PC-3 (cell line): ENCODE measurements around the gene NCDN. TPM values are rescaled to one million over a fixed set of nuclear protein-coding genes. Genes with fewer than 3 reads are reported as not detected.

ENCODE experiments used
- ATAC-seq: fragments of 200-7000 bp; cut with Tn5 transposase; 2 replicates; pipeline ENCODE4 v1.9.1; 2020; ENCODE audit warnings: mild to moderate bottlenecking, moderate library complexity
- BruUV-seq: library from RNA; stranded (reverse); fragments of 400-500 nt; replicated peaks from 2 replicates; lab custom pipeline; 2021; lab: Mats Ljungman, UMichigan
- CTCF ChIA-PET: fragments of 300-600 bp; sonication (Branson Sonifier 250); formaldehyde crosslinking; loops from one replicate; lab custom pipeline; 2022; ENCODE audit warnings: antibody characterized with exemption; lab: Charles Lee
- POLR2A ChIA-PET: fragments of 300-600 bp; sonication (Branson Sonifier 250); formaldehyde crosslinking; loops from one replicate; lab custom pipeline; 2022; ENCODE audit warnings: antibody characterized with exemption; ENCODE audit not compliant: unreplicated experiment; lab: Charles Lee
- DNase-seq: peaks from one replicate; pipeline ENCODE4 v3.0.0-alpha.2; 2015
- H2AFZ ChIP-seq: fragments of 300-600 bp; sonication (generic); 2 replicates; pipeline ENCODE4 v1.6.0; 2016; ENCODE audit warnings: antibody characterized with exemption, low read length
- H3F3A ChIP-seq: fragments of 300-600 bp; sonication (generic); one replicate; pipeline ENCODE4 v1.6.0; 2017; ENCODE audit warnings: antibody characterized with exemption, low read length, control low read depth, mild to moderate bottlenecking; ENCODE audit not compliant: unreplicated experiment
- H3K27ac ChIP-seq: fragments of 300-600 bp; sonication (generic); 2 replicates; pipeline ENCODE4 v1.5.1; 2016; ENCODE audit warnings: mild to moderate bottlenecking, low read length
- H3K27me3 ChIP-seq: fragments of 300-600 bp; sonication (generic); 2 replicates; pipeline ENCODE4 v1.6.1; 2016; ENCODE audit warnings: low read length, mixed read lengths
- H3K36me3 ChIP-seq: fragments of 300-600 bp; sonication (generic); 2 replicates; pipeline ENCODE4 v1.6.1; 2016; ENCODE audit warnings: low read depth, mixed run types, low read length, mixed read lengths
- H3K4me1 ChIP-seq: fragments of 300-600 bp; sonication (generic); 2 replicates; pipeline ENCODE4 v1.5.1; 2016; ENCODE audit warnings: low read length; ENCODE audit not compliant: insufficient read depth
- H3K4me2 ChIP-seq: fragments of 300-600 bp; sonication (generic); 2 replicates; pipeline ENCODE4 v1.6.0; 2016; ENCODE audit warnings: low read length
- H3K4me3 ChIP-seq: fragments of 300-600 bp; sonication (generic); 2 replicates; pipeline ENCODE4 v1.5.1; 2016; ENCODE audit warnings: mild to moderate bottlenecking, low read length, mixed read lengths
- H3K79me2 ChIP-seq: fragments of 300-600 bp; sonication (generic); 2 replicates; pipeline ENCODE4 v1.6.1; 2017; ENCODE audit warnings: low read length, mixed read lengths
- H3K9ac ChIP-seq: fragments of 300-600 bp; sonication (generic); 2 replicates; pipeline ENCODE4 v1.6.0; 2016; ENCODE audit warnings: mild to moderate bottlenecking, low read length
- H3K9me2 ChIP-seq: fragments of 300-600 bp; sonication (generic); replicated peaks from 2 replicates; pipeline ENCODE4 v1.6.1; 2016; ENCODE audit warnings: mixed run types, low read length, mixed read lengths
- H3K9me3 ChIP-seq: fragments of 300-600 bp; sonication (generic); 2 replicates; pipeline ENCODE4 v1.6.1; 2016; ENCODE audit warnings: low read length, mixed read lengths
- H4K20me1 ChIP-seq: fragments of 300-600 bp; sonication (generic); 2 replicates; pipeline ENCODE4 v1.6.1; 2016; ENCODE audit warnings: low read length, mixed read lengths
- EZH2 ChIP-seq: fragments of 300-600 bp; sonication (generic); IDR thresholded peaks from one replicate; pipeline ENCODE4 v1.6.1; 2017; ENCODE audit warnings: antibody characterized with exemption, mild to moderate bottlenecking, low read length; ENCODE audit not compliant: unreplicated experiment
- EZH2phosphoT487 ChIP-seq: fragments of 300-600 bp; sonication (generic); IDR thresholded peaks from 2 replicates; pipeline ENCODE4 v1.6.1; 2018; ENCODE audit warnings: mild to moderate bottlenecking, antibody characterized with exemption, low read length, borderline replicate concordance
- intact Hi-C: fragments of 100-400 bp; cut with micrococcal nuclease; formaldehyde crosslinking; loops from 2 replicates; pipeline ENCODE4 v1.9.0; 2023
- total RNA-seq: library from RNA; depleted of rRNA; stranded (reverse); fragments of >200 nt; gene quantifications from 2 replicates; pipeline ENCODE4 v1.2.3, GENCODE V29; 2014
- TF ChIP-seq, protein P1 (sequence below): fragments of 300-600 bp; sonication (generic); conservative IDR thresholded peaks from 2 replicates; pipeline ENCODE4 v1.5.1; 2017; ENCODE audit warnings: antibody characterized with exemption, low read depth, mild to moderate bottlenecking, low read length

The NCDN gene
- total RNA-seq, 1 experiment from 2014 or later, result 25.2 TPM

DNA sequence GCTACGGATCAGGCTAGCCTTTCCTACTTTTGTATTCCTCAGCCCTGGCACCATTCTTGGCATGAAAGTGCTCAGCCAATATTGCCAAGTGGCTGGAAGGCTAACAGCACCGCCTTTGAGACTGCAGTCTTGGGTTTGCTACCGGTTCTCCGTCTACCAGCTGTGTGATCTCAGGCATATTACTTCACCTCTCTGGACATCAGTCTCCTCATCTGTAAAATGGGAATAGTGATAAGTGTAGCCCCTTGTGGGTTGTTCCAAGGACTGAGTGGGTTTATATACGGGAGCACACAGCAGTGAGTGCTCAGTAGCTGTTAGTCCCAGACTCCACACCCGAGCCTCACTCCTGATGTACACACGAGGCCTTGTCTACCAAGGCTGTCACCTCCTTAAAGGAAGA lies 29.2 kb downstream of the NCDN start:
- Histone ChIP-seq H3K9ac (no peak overlapping the region), H3K36me3 (no peaks in the 10 kb centered on the region), H3K4me2 (no peak overlapping the region), H3K27me3 (no peaks in the 10 kb centered on the region), H3K27ac (no peak overlapping the region), H3F3A (no peaks in the 10 kb centered on the region), H3K9me2 (no peaks in the 10 kb centered on the region), H3K79me2 (no peaks in the 10 kb centered on the region), H2AFZ (no peak overlapping the region), H4K20me1 (no peaks in the 10 kb centered on the region), H3K4me3 (no peak overlapping the region), H3K9me3 (no peaks in the 10 kb centered on the region), H3K4me1 (no peaks in the 10 kb centered on the region)
- intact Hi-C loops, result no loop called here
- no peak for ATAC-seq
- no TSS peak for BruUV-seq
- TF ChIP-seq, protein P1, sequence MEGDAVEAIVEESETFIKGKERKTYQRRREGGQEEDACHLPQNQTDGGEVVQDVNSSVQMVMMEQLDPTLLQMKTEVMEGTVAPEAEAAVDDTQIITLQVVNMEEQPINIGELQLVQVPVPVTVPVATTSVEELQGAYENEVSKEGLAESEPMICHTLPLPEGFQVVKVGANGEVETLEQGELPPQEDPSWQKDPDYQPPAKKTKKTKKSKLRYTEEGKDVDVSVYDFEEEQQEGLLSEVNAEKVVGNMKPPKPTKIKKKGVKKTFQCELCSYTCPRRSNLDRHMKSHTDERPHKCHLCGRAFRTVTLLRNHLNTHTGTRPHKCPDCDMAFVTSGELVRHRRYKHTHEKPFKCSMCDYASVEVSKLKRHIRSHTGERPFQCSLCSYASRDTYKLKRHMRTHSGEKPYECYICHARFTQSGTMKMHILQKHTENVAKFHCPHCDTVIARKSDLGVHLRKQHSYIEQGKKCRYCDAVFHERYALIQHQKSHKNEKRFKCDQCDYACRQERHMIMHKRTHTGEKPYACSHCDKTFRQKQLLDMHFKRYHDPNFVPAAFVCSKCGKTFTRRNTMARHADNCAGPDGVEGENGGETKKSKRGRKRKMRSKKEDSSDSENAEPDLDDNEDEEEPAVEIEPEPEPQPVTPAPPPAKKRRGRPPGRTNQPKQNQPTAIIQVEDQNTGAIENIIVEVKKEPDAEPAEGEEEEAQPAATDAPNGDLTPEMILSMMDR, result no peak
- TF ChIP-seq EZH2phosphoT487 (no peak), EZH2 (no peak)
- DNase-seq, result no peak
- ChIA-PET POLR2A (no interaction called here), CTCF (no interaction called here)

DNA sequence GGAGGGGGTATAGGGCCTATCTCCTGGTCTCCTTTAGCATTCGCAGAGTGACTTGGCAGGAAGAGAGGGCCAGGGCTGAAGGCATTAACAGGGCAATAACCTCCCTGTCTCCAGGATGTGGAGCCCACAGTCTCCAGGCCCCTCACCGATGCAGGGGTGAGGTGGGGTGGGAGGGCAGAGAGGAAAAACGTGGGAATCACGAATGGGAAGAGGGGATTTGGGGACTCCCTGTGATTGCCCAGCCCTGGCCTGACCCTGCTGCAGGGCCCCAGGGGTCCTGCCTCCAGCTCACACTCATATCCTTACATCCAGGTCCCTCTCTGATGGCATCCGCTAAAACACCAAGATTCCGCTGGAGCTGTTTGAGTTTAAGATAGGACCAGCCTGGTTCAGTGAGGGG lies 30.1 kb downstream of the NCDN start:
- H3K4me2 ChIP-seq, result no peak overlapping the region
- H3K4me1 ChIP-seq, result no peaks in the 10 kb centered on the region
- H4K20me1 ChIP-seq, result no peaks in the 10 kb centered on the region
- TF ChIP-seq EZH2, result no peak
- TF ChIP-seq, protein P1, result no peak
- H3K9me2 ChIP-seq, result no peaks in the 10 kb centered on the region
- no peaks in the 10 kb centered on the region for H3K36me3 ChIP-seq
- no peaks in the 10 kb centered on the region for H3F3A ChIP-seq
- H3K27me3 ChIP-seq, result no peaks in the 10 kb centered on the region
- no peak overlapping the region for H2AFZ ChIP-seq
- ChIA-PET POLR2A (no interaction called here), CTCF (no interaction called here)
- ATAC-seq (no peak), DNase-seq (no peak)
- intact Hi-C loops, result no loop called here
- no peaks in the 10 kb centered on the region for H3K79me2 ChIP-seq
- H3K27ac ChIP-seq, result no peak overlapping the region
- BruUV-seq, result no TSS peak
- no peak overlapping the region for H3K9ac ChIP-seq
- H3K9me3 ChIP-seq, result no peaks in the 10 kb centered on the region
- H3K4me3 ChIP-seq, result no peak overlapping the region

DNA sequence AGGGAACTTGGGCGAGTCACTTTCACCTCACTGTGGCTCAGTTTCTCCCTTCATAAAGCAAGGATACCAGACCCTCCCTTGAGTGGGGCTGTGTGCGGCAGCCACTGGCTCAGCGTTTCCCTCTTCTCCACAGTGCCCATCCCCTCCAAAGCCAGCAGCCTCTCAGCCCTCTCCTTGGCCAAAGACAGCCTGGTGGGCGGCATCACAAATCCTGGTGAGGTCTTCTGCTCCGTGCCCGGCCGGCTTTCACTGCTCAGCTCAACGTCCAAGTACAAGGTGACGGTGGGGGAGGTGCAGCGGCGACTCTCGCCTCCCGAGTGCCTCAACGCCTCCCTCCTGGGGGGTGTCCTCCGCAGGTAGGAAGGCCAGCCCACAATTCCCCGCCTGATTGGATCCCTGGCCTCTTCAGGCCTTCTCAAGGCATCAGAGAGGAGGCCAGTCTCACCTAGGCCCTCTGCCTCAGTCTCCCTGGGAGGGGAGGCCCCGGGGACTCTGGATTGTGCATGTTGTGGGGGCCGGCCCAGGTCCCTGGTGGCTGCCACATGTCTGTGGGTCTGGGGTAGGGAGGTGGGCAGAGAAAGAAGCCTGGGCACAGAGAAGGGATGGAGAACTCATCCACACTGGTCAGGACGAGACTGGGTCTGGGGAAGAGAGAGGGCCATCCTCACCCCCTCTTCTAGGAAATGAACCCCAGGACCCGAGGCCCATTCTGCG lies 30.8 kb downstream of the NCDN start:
- H3K4me3 ChIP-seq, result no peak overlapping the region

More for the DNA sequence above, 30.8 kb downstream of the NCDN start:
- Histone ChIP-seq H3K79me2 (no peaks in the 10 kb centered on the region), H3K9ac (no peak overlapping the region), H3K4me1 (no peaks in the 10 kb centered on the region), H3K9me2 (no peaks in the 10 kb centered on the region), H2AFZ (no peak overlapping the region), H3K27ac (no peak overlapping the region), H3K4me2 (no peak overlapping the region), H3K27me3 (no peaks in the 10 kb centered on the region), H3K36me3 (no peaks in the 10 kb centered on the region), H3F3A (no peaks in the 10 kb centered on the region), H4K20me1 (no peaks in the 10 kb centered on the region), H3K9me3 (no peaks in the 10 kb centered on the region)
- ATAC-seq, result no peak
- DNase-seq, result no peak
- ChIA-PET POLR2A (no interaction called here), CTCF (no interaction called here)
- no TSS peak for BruUV-seq
- intact Hi-C loops, result no loop called here
- TF ChIP-seq, protein P1, result no peak
- TF ChIP-seq EZH2phosphoT487 (no peak), EZH2 (no peak)
